K562 (cell line): ENCODE data around the gene PHACTR2.

ENCODE experiments used
- CTBP1 ChIP-seq: fragments of 450-650 bp; IDR thresholded peaks from 2 replicates; pipeline ENCODE4 v1.6.1; 2016; ENCODE audit warnings: borderline replicate concordance
- EP300 ChIP-seq: IDR thresholded peaks from 2 replicates; pipeline ENCODE4 v1.6.1; 2012; ENCODE audit warnings: low read length, improper control_type of control experiment
- MYNN ChIP-seq, 2 experiments: sonication (generic); formaldehyde crosslinking in 1 of 2; IDR thresholded peaks; 2 replicates each; pipeline versions ENCODE4 v1.5.0 to v1.6.1; 2016 to 2020; ENCODE audit warnings: antibody characterized with exemption in 1 of 2, missing genetic modification reagents in 1 of 2
- NR2C2 ChIP-seq, 2 experiments: fragments of 200-800 bp in 1 of 2; sonication (Bioruptor generic) in 1 of 2; sonication (generic) in 1 of 2; formaldehyde crosslinking in 1 of 2; IDR thresholded peaks; 2 replicates each; pipeline versions ENCODE4 v1.6.1 to v1.8.0; 2016 to 2022; ENCODE audit warnings: mild to moderate bottlenecking in 1 of 2, missing compliant biosample characterization in 1 of 2, missing genetic modification characterization in 1 of 2, missing genetic modification reagents in 1 of 2
- ZNF263 ChIP-seq: sonication (generic); formaldehyde crosslinking; IDR thresholded peaks from 2 replicates; pipeline ENCODE4 v1.8.0; 2022; ENCODE audit warnings: mild to moderate bottlenecking, missing genetic modification reagents, borderline replicate concordance

DNA sequence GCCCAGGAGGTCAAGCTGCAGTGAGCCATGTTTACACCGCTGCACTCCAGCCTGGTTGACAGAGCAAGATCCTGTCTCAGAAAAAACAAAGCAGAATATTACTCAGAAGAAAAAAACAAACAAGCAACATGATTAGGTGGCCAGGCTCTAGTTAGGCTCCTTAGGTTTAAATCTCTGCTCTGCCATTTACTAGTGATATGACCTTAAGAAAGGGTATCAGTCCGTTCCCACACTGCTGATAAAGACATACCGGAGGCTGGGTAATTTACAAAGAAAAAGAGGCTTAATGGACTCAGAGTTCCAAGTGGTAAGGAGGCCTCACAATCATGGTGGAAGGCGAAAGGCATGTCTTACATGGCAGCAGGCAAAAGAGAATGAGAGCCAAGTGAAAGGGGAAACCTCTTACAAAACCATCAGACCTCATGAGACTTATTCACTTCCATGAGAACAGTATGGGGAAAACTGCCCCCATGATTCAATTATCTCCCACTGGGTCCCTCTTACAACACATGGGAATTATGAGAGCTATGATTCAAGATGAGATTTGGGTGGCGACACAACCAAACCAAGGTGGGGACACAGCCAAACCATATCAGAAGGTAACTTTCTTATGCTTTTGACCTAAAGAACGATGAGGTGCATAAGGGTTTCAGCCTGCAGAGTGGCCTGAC lies 163.0 kb downstream of the PHACTR2 start:
- TF ChIP-seq ZNF263 (no peak), NR2C2 (CRISPR knock-in tag; IDR thresholded peaks at IDR 0.05) (no peak), NR2C2 (tag; IDR thresholded peaks at IDR 0.05) (no peak), MYNN (IDR thresholded peaks at IDR 0.05) (no peak), MYNN (CRISPR knock-in tag; IDR thresholded peaks at IDR 0.05) (no peak), EP300 (no peak), CTBP1 (no peak)
